ENCODE data around the gene EMILIN3.

The EMILIN3 gene

GRCh38 chr20:41366546-41367392, at the start of gene EMILIN3:
Gene EMILIN3, minus strand, starts transcription at chr20:41366818. Its CDS starts 184 bp downstream, at chr20:41366634.
- TF ChIP-seq, protein P1, sequence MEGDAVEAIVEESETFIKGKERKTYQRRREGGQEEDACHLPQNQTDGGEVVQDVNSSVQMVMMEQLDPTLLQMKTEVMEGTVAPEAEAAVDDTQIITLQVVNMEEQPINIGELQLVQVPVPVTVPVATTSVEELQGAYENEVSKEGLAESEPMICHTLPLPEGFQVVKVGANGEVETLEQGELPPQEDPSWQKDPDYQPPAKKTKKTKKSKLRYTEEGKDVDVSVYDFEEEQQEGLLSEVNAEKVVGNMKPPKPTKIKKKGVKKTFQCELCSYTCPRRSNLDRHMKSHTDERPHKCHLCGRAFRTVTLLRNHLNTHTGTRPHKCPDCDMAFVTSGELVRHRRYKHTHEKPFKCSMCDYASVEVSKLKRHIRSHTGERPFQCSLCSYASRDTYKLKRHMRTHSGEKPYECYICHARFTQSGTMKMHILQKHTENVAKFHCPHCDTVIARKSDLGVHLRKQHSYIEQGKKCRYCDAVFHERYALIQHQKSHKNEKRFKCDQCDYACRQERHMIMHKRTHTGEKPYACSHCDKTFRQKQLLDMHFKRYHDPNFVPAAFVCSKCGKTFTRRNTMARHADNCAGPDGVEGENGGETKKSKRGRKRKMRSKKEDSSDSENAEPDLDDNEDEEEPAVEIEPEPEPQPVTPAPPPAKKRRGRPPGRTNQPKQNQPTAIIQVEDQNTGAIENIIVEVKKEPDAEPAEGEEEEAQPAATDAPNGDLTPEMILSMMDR (IDR thresholded peaks at IDR 0.05; ENCODE audit: low read depth, low read length) = no peak
- TF ChIP-seq MAX (IDR thresholded peaks at IDR 0.05; ENCODE audit: low read depth, low read length) = no peak
- TF ChIP-seq POLR2A (IDR thresholded peaks at IDR 0.05; ENCODE audit: extremely low read depth, insufficient read length) = no peak
- TF ChIP-seq MYC (IDR thresholded peaks at IDR 0.05; ENCODE audit: low read depth, low read length) = no peak
- H3K4me3 ChIP-seq (ENCODE audit: low read depth, low read length) = no peak within 1 kb of the TSS

GRCh38 chr20:41415191-41415590, 48.6 kb upstream of the EMILIN3 start:
- TF ChIP-seq, protein P1 (IDR thresholded peaks at IDR 0.05; ENCODE audit: low read depth, low read length) = no peak
- TF ChIP-seq MYC (IDR thresholded peaks at IDR 0.05; ENCODE audit: low read depth, low read length) = no peak
- no peak for TF ChIP-seq POLR2A (IDR thresholded peaks at IDR 0.05; ENCODE audit: extremely low read depth, insufficient read length)
- TF ChIP-seq MAX (IDR thresholded peaks at IDR 0.05; ENCODE audit: low read depth, low read length) = no peak
- DNase-seq (ENCODE audit: low read depth) = no peak
- H3K4me3 ChIP-seq (ENCODE audit: low read depth, low read length) = no peak overlapping the region

More at GRCh38 chr20:41366546-41367392, at the start of gene EMILIN3:
- DNase-seq (ENCODE audit: low read depth) = no peak

- H3K4me3 ChIP-seq (ENCODE audit: low read depth, low read length) = no peak overlapping the region
- no peak for DNase-seq (ENCODE audit: low read depth)
- TF ChIP-seq, protein P1 (IDR thresholded peaks at IDR 0.05; ENCODE audit: low read depth, low read length) = no peak
- TF ChIP-seq POLR2A (IDR thresholded peaks at IDR 0.05; ENCODE audit: extremely low read depth, insufficient read length) = no peak
- no peak for TF ChIP-seq MAX (IDR thresholded peaks at IDR 0.05; ENCODE audit: low read depth, low read length)
- no peak for TF ChIP-seq MYC (IDR thresholded peaks at IDR 0.05; ENCODE audit: low read depth, low read length)
Observed at GRCh38 chr20:41413169-41413568, 46.6 kb upstream of the EMILIN3 start.

GRCh38 chr20:41412324-41413120, 45.9 kb upstream of the EMILIN3 start:
- no peak for DNase-seq (ENCODE audit: low read depth)
- no peak for TF ChIP-seq MAX (IDR thresholded peaks at IDR 0.05; ENCODE audit: low read depth, low read length)
- TF ChIP-seq MYC (IDR thresholded peaks at IDR 0.05; ENCODE audit: low read depth, low read length) = no peak
- no peak for TF ChIP-seq POLR2A (IDR thresholded peaks at IDR 0.05; ENCODE audit: extremely low read depth, insufficient read length)
- TF ChIP-seq, protein P1 (IDR thresholded peaks at IDR 0.05; ENCODE audit: low read depth, low read length) = no peak
- no peak overlapping the region for H3K4me3 ChIP-seq (ENCODE audit: low read depth, low read length)

- no peak for TF ChIP-seq MYC (IDR thresholded peaks at IDR 0.05; ENCODE audit: low read depth, low read length)
- TF ChIP-seq, protein P1 (IDR thresholded peaks at IDR 0.05; ENCODE audit: low read depth, low read length) = peak; percentile 13
- no peak overlapping the region for H3K4me3 ChIP-seq (ENCODE audit: low read depth, low read length)
- DNase-seq (ENCODE audit: low read depth) = peak; percentile 42
Observed at GRCh38 chr20:41411391-41411847, 44.8 kb upstream of the EMILIN3 start.
